ENCODE results near the gene HSPG2.

HSPG2 gene

GRCh38 chr1:21891081-21891480, 46.0 kb downstream of the HSPG2 start:
- H3K9me3 ChIP-seq (ENCODE audit: control insufficient read depth in 2 of 2, low read length in 2 of 2), result no peaks in the 10 kb centered on the region
- H3K4me1 ChIP-seq (ENCODE audit: control insufficient read depth in 2 of 2, insufficient read depth in 2 of 2, low read length in 2 of 2), result peaks cover 3 to 5% of the 10 kb centered on the region in 2 donors
- no peak overlapping the region for H3K27ac ChIP-seq (ENCODE audit: low read depth in 2 of 2, low read length in 2 of 2)
- H3K4me3 ChIP-seq (ENCODE audit: low read length in 2 of 2), result no peak overlapping the region
- H3K36me3 ChIP-seq (ENCODE audit: control insufficient read depth in 2 of 2, insufficient read depth in 2 of 2, low read length in 2 of 2), result peaks cover 42 to 65% of the 10 kb centered on the region in 2 donors
- H3K27me3 ChIP-seq (ENCODE audit: control insufficient read depth in 2 of 2, insufficient read depth in 2 of 2, low read length in 2 of 2), result no peaks in the 10 kb centered on the region
- H3K9ac ChIP-seq (ENCODE audit: low read depth in 1 of 2, low read length in 2 of 2), result no peak overlapping the region

GRCh38 chr1:21888500-21888899, 48.6 kb downstream of the HSPG2 start:
- Histone ChIP-seq H3K27me3 (ENCODE audit: control insufficient read depth in 2 of 2, insufficient read depth in 2 of 2, low read length in 2 of 2) (no peaks in the 10 kb centered on the region), H3K4me1 (ENCODE audit: control insufficient read depth in 2 of 2, insufficient read depth in 2 of 2, low read length in 2 of 2) (no peaks in the 10 kb centered on the region), H3K9me3 (ENCODE audit: control insufficient read depth in 2 of 2, low read length in 2 of 2) (no peaks in the 10 kb centered on the region), H3K36me3 (ENCODE audit: control insufficient read depth in 2 of 2, insufficient read depth in 2 of 2, low read length in 2 of 2) (peaks cover 48 to 69% of the 10 kb centered on the region in 2 donors), H3K4me3 (ENCODE audit: low read length in 2 of 2) (no peak overlapping the region), H3K9ac (ENCODE audit: low read depth in 1 of 2, low read length in 2 of 2) (no peak overlapping the region), H3K27ac (ENCODE audit: low read depth in 2 of 2, low read length in 2 of 2) (no peak overlapping the region)

DNA sequence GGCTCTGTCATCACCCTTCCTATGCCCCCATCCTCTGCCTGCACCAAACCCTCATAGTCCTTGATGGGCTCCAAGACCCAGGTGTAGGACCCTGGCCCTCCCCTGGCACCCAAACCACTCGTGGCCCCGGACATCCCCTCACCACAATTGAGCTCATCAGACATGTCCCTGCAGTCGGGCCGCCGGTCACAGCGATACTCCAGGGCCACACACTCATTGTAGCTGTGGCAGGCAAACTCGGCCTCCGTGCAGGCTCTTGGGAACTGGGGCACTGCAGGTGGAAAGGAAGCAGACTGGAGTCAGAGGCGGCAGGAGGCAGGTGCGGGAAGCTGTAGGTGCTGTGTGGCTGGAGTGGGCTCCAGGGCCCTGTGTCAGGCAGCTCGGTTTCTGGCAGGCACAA, 49.3 kb downstream of the HSPG2 start:
- H3K36me3 ChIP-seq (ENCODE audit: control insufficient read depth in 2 of 2, insufficient read depth in 2 of 2, low read length in 2 of 2), result peaks cover 45 to 69% of the 10 kb centered on the region in 2 donors

GRCh38 chr1:21887216-21887736, 49.8 kb downstream of the HSPG2 start:
- Histone ChIP-seq H3K36me3 (ENCODE audit: control insufficient read depth in 2 of 2, insufficient read depth in 2 of 2, low read length in 2 of 2) (peaks cover 44 to 69% of the 10 kb centered on the region in 2 donors), H3K27ac (ENCODE audit: low read depth in 2 of 2, low read length in 2 of 2) (no peak overlapping the region), H3K4me3 (ENCODE audit: low read length in 2 of 2) (no peak overlapping the region), H3K9ac (ENCODE audit: low read depth in 1 of 2, low read length in 2 of 2) (no peak overlapping the region), H3K27me3 (ENCODE audit: control insufficient read depth in 2 of 2, insufficient read depth in 2 of 2, low read length in 2 of 2) (no peaks in the 10 kb centered on the region), H3K4me1 (ENCODE audit: control insufficient read depth in 2 of 2, insufficient read depth in 2 of 2, low read length in 2 of 2) (no peaks in the 10 kb centered on the region), H3K9me3 (ENCODE audit: control insufficient read depth in 2 of 2, low read length in 2 of 2) (no peaks in the 10 kb centered on the region)

More for the DNA sequence above, 49.3 kb downstream of the HSPG2 start:
- Histone ChIP-seq H3K9me3 (ENCODE audit: control insufficient read depth in 2 of 2, low read length in 2 of 2) (no peaks in the 10 kb centered on the region), H3K27ac (ENCODE audit: low read depth in 2 of 2, low read length in 2 of 2) (no peak overlapping the region), H3K4me3 (ENCODE audit: low read length in 2 of 2) (no peak overlapping the region), H3K27me3 (ENCODE audit: control insufficient read depth in 2 of 2, insufficient read depth in 2 of 2, low read length in 2 of 2) (no peaks in the 10 kb centered on the region), H3K4me1 (ENCODE audit: control insufficient read depth in 2 of 2, insufficient read depth in 2 of 2, low read length in 2 of 2) (no peaks in the 10 kb centered on the region), H3K9ac (ENCODE audit: low read depth in 1 of 2, low read length in 2 of 2) (no peak overlapping the region)

DNA sequence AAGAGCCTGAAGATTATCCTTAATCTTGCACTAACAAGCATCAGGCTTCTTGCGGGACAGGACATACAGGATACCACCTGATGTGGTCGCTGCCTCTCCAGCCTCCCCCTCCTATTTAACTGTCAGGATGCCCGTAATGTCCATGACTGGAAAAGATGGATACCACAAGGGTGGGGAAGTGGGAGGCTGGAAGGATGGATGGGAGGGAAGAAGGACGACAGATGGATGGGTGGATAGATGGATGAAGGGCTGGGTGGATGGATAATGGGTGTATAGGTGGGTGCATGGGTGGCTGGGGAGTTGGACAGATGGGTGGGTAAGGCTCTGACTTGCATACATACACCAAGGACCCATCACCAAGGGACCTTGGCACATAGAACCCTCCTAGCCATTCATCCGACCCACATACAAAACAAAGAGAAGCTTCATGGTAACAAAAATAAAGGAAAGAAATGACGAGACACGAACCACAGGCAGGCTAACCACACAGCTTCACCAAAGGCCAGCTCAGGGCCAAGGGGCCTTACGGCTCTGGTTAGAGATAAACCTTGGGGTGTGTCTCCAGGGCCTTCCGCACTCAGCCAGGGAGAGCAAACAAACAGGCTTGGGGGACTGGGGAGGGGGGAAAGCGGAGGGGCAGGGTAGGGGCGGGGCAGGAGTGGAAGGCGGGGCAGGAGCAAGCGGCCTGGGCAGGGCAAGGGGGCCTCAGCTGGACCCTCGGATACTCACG, 50.5 kb downstream of the HSPG2 start:
- H3K27ac ChIP-seq (ENCODE audit: low read depth in 2 of 2, low read length in 2 of 2), result no peak overlapping the region
- H3K9me3 ChIP-seq (ENCODE audit: control insufficient read depth in 2 of 2, low read length in 2 of 2), result no peaks in the 10 kb centered on the region
- peaks cover 44 to 69% of the 10 kb centered on the region in 2 donors for H3K36me3 ChIP-seq (ENCODE audit: control insufficient read depth in 2 of 2, insufficient read depth in 2 of 2, low read length in 2 of 2)
- no peak overlapping the region for H3K9ac ChIP-seq (ENCODE audit: low read depth in 1 of 2, low read length in 2 of 2)
- H3K4me1 ChIP-seq (ENCODE audit: control insufficient read depth in 2 of 2, insufficient read depth in 2 of 2, low read length in 2 of 2), result no peaks in the 10 kb centered on the region
- H3K27me3 ChIP-seq (ENCODE audit: control insufficient read depth in 2 of 2, insufficient read depth in 2 of 2, low read length in 2 of 2), result no peaks in the 10 kb centered on the region
- H3K4me3 ChIP-seq (ENCODE audit: low read length in 2 of 2), result no peak overlapping the region

GRCh38 chr1:21885236-21886037, 51.7 kb downstream of the HSPG2 start:
- H3K9ac ChIP-seq (ENCODE audit: low read depth in 1 of 2, low read length in 2 of 2), result no peak overlapping the region
- no peaks in the 10 kb centered on the region for H3K4me1 ChIP-seq (ENCODE audit: control insufficient read depth in 2 of 2, insufficient read depth in 2 of 2, low read length in 2 of 2)
- H3K27me3 ChIP-seq (ENCODE audit: control insufficient read depth in 2 of 2, insufficient read depth in 2 of 2, low read length in 2 of 2), result no peaks in the 10 kb centered on the region
- peaks cover 44 to 66% of the 10 kb centered on the region in 2 donors for H3K36me3 ChIP-seq (ENCODE audit: control insufficient read depth in 2 of 2, insufficient read depth in 2 of 2, low read length in 2 of 2)
- H3K4me3 ChIP-seq (ENCODE audit: low read length in 2 of 2), result no peak overlapping the region
- no peaks in the 10 kb centered on the region for H3K9me3 ChIP-seq (ENCODE audit: control insufficient read depth in 2 of 2, low read length in 2 of 2)
- H3K27ac ChIP-seq (ENCODE audit: low read depth in 2 of 2, low read length in 2 of 2), result no peak overlapping the region

- H3K27ac ChIP-seq (ENCODE audit: low read depth in 2 of 2, low read length in 2 of 2), result no peak overlapping the region
These were observed 52.5 kb downstream of the HSPG2 start for GRCh38 chr1:21884456-21885235.

DNA sequence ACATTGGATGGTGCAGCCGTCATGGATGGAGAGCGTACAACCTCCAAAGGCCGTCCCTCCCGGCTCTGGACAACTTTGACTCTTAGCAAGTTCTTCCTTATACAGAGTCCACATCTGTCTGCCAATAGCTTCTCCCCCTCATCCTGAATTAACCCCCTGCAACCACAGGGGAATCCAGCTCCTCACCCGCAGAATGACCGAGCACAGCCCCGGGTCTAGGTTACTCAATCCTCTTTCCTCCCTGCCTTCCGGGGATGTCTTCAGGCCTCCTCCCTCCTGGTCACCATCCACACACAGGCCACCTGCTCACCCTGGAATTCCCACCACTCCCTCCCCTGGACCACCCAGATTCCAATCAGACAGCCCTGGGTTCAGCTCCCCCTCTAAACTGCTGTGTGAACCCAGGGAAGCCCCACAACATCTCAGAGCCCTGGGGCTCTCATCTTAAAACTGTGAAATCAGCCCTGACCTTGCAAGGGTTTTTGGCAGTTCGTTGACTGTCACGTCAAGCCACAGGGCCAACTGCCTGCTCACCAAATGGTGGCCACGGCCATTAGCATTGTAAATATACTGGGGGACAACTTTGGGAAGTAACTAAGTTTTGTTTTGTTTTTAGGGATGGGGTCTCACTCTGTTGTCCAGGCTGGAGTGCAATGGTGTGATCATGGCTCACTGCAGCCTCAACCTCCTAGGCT, 54.2 kb downstream of the HSPG2 start:
- no peak overlapping the region for H3K9ac ChIP-seq (ENCODE audit: low read depth in 1 of 2, low read length in 2 of 2)
- no peak overlapping the region for H3K27ac ChIP-seq (ENCODE audit: low read depth in 2 of 2, low read length in 2 of 2)
- H3K27me3 ChIP-seq (ENCODE audit: control insufficient read depth in 2 of 2, insufficient read depth in 2 of 2, low read length in 2 of 2), result no peaks in the 10 kb centered on the region
- H3K9me3 ChIP-seq (ENCODE audit: control insufficient read depth in 2 of 2, low read length in 2 of 2), result no peaks in the 10 kb centered on the region
- H3K4me1 ChIP-seq (ENCODE audit: control insufficient read depth in 2 of 2, insufficient read depth in 2 of 2, low read length in 2 of 2), result no peaks in the 10 kb centered on the region
- no peak overlapping the region for H3K4me3 ChIP-seq (ENCODE audit: low read length in 2 of 2)
- peaks cover 56 to 66% of the 10 kb centered on the region in 2 donors for H3K36me3 ChIP-seq (ENCODE audit: control insufficient read depth in 2 of 2, insufficient read depth in 2 of 2, low read length in 2 of 2)

More at GRCh38 chr1:21884456-21885235, 52.5 kb downstream of the HSPG2 start:
- Histone ChIP-seq H3K9ac (ENCODE audit: low read depth in 1 of 2, low read length in 2 of 2) (no peak overlapping the region), H3K4me1 (ENCODE audit: control insufficient read depth in 2 of 2, insufficient read depth in 2 of 2, low read length in 2 of 2) (no peaks in the 10 kb centered on the region), H3K36me3 (ENCODE audit: control insufficient read depth in 2 of 2, insufficient read depth in 2 of 2, low read length in 2 of 2) (peaks cover 47 to 66% of the 10 kb centered on the region in 2 donors), H3K27me3 (ENCODE audit: control insufficient read depth in 2 of 2, insufficient read depth in 2 of 2, low read length in 2 of 2) (no peaks in the 10 kb centered on the region), H3K4me3 (ENCODE audit: low read length in 2 of 2) (no peak overlapping the region), H3K9me3 (ENCODE audit: control insufficient read depth in 2 of 2, low read length in 2 of 2) (no peaks in the 10 kb centered on the region)

- Histone ChIP-seq H3K4me3 (ENCODE audit: low read length in 2 of 2) (no peak overlapping the region), H3K9ac (ENCODE audit: low read depth in 1 of 2, low read length in 2 of 2) (no peak overlapping the region), H3K36me3 (ENCODE audit: control insufficient read depth in 2 of 2, insufficient read depth in 2 of 2, low read length in 2 of 2) (peaks cover 56 to 67% of the 10 kb centered on the region in 2 donors), H3K27ac (ENCODE audit: low read depth in 2 of 2, low read length in 2 of 2) (no peak overlapping the region), H3K9me3 (ENCODE audit: control insufficient read depth in 2 of 2, low read length in 2 of 2) (no peaks in the 10 kb centered on the region), H3K4me1 (ENCODE audit: control insufficient read depth in 2 of 2, insufficient read depth in 2 of 2, low read length in 2 of 2) (no peaks in the 10 kb centered on the region), H3K27me3 (ENCODE audit: control insufficient read depth in 2 of 2, insufficient read depth in 2 of 2, low read length in 2 of 2) (no peaks in the 10 kb centered on the region)
These were observed 55.9 kb downstream of the HSPG2 start for GRCh38 chr1:21881250-21881649.

Data from mucosa of rectum (tissue), 2 donors.